ENCODE results near the gene SPANXA2.

GRCh38 chrX:141619336-141619735, 29.8 kb downstream of the SPANXA2 start:
- no peak for TF ChIP-seq POLR2AphosphoS5 (IDR thresholded peaks at IDR 0.05; ENCODE audit: low read depth, low read length)
- TF ChIP-seq, protein P1, sequence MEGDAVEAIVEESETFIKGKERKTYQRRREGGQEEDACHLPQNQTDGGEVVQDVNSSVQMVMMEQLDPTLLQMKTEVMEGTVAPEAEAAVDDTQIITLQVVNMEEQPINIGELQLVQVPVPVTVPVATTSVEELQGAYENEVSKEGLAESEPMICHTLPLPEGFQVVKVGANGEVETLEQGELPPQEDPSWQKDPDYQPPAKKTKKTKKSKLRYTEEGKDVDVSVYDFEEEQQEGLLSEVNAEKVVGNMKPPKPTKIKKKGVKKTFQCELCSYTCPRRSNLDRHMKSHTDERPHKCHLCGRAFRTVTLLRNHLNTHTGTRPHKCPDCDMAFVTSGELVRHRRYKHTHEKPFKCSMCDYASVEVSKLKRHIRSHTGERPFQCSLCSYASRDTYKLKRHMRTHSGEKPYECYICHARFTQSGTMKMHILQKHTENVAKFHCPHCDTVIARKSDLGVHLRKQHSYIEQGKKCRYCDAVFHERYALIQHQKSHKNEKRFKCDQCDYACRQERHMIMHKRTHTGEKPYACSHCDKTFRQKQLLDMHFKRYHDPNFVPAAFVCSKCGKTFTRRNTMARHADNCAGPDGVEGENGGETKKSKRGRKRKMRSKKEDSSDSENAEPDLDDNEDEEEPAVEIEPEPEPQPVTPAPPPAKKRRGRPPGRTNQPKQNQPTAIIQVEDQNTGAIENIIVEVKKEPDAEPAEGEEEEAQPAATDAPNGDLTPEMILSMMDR (IDR thresholded peaks at IDR 0.05), result no peak
- TF ChIP-seq SIN3A (IDR thresholded peaks at IDR 0.05; ENCODE audit: borderline replicate concordance, insufficient read depth, low read depth, low read length), result no peak
- TF ChIP-seq TCF7L2 (IDR thresholded peaks at IDR 0.05; ENCODE audit: low read depth, low read length), result no peak
- TF ChIP-seq, protein P2, sequence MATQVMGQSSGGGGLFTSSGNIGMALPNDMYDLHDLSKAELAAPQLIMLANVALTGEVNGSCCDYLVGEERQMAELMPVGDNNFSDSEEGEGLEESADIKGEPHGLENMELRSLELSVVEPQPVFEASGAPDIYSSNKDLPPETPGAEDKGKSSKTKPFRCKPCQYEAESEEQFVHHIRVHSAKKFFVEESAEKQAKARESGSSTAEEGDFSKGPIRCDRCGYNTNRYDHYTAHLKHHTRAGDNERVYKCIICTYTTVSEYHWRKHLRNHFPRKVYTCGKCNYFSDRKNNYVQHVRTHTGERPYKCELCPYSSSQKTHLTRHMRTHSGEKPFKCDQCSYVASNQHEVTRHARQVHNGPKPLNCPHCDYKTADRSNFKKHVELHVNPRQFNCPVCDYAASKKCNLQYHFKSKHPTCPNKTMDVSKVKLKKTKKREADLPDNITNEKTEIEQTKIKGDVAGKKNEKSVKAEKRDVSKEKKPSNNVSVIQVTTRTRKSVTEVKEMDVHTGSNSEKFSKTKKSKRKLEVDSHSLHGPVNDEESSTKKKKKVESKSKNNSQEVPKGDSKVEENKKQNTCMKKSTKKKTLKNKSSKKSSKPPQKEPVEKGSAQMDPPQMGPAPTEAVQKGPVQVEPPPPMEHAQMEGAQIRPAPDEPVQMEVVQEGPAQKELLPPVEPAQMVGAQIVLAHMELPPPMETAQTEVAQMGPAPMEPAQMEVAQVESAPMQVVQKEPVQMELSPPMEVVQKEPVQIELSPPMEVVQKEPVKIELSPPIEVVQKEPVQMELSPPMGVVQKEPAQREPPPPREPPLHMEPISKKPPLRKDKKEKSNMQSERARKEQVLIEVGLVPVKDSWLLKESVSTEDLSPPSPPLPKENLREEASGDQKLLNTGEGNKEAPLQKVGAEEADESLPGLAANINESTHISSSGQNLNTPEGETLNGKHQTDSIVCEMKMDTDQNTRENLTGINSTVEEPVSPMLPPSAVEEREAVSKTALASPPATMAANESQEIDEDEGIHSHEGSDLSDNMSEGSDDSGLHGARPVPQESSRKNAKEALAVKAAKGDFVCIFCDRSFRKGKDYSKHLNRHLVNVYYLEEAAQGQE (IDR thresholded peaks at IDR 0.05; ENCODE audit: insufficient read depth in 1 of 2, low read depth in 2 of 2, low read length in 1 of 2), result no peak
